NCI-H524 treated with DMSO at 0.1 percent for 48 hours (cell line): ENCODE results near the gene TMIGD2.

ENCODE experiments used
- DNase-seq: peaks from one replicate; lab custom pipeline; 2025; lab: John Stamatoyannopoulos, UW

Gene TMIGD2

GRCh38 chr19:4326837-4327251 lies 24.7 kb upstream of the TMIGD2 start:
- no peak for DNase-seq

DNA sequence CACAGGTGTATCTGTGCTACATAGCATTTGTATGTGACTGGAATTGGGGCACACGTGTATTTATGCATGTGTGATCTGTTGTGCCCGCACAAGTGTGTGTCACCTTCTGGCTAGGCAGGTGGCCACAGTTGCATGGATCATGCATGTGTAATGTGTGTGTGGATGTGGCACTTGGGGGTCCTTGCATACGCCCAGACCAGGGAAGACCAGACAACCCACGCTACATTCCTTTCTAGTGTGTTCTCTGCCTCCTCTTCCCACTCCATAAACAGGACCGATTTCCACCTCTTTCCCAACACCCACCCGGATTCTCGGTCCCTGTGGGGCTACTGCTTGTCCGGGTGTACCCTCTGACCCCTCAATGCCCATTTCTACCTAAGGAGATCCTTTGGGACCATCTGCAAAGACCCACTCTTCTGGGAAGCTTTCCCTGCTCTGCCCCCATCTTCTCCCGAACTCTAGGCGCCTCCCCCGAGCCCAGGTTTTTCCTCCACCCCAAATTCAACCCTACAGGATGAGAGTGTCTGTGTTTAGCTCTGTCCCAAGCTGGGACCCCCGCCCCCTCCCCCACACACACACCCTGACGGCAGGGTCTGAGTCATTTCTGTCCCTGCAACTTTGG lies 24.1 kb upstream of the TMIGD2 start:
- no peak for DNase-seq

- no peak for DNase-seq
Observed at GRCh38 chr19:4324228-4324627, 22.0 kb upstream of the TMIGD2 start.

- DNase-seq: no peak
Observed at GRCh38 chr19:4323692-4324091, 21.5 kb upstream of the TMIGD2 start.

DNA sequence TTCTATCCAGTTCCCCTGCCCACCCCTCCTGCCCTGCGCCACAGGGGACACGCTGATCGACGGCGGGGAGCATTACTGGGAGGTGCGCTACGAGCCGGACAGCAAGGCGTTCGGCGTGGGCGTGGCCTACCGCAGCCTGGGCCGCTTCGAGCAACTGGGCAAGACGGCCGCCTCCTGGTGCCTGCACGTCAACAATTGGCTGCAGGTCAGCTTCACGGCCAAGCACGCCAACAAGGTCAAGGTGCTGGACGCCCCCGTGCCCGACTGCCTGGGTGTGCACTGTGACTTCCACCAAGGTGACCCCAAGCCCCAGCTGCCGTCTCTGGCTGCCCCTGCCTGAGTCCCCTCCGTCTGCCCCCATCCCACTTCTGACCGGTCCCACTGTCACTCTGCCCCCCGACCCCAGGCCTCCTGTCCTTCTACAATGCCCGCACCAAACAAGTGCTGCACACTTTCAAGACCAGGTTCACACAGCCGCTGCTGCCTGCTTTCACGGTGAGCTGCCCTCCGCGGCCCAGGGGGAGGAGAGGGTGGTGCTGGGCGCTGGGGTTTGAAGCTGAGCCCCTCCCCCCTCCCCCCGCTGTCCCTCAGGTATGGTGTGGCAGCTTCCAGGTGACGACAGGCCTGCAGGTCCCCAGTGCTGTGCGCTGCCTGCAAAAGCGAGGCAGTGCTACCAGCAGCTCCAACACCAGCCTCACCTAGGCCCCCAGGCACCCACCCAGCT lies 20.9 kb upstream of the TMIGD2 start:
- DNase-seq: no peak

DNA sequence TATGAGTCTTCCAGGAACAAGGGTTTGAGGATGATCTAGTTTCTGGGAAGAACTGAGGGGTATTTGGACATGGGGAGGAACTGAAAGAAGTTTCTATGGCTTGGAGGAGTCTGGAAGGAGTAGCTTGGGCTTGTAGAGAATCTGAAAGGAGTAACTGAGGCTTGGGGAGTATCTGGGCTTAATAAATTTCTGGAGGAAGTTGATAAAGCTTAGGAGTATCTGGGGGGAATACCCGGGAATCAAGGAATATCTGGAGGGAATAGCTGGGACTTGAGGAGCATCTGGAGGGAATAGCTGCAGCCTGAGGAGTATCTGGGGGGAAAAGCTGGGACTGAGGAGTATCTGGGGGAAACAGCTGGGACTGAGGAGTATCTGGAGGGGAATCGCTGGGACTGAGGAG lies 18.2 kb upstream of the TMIGD2 start:
- DNase-seq: no peak

DNA sequence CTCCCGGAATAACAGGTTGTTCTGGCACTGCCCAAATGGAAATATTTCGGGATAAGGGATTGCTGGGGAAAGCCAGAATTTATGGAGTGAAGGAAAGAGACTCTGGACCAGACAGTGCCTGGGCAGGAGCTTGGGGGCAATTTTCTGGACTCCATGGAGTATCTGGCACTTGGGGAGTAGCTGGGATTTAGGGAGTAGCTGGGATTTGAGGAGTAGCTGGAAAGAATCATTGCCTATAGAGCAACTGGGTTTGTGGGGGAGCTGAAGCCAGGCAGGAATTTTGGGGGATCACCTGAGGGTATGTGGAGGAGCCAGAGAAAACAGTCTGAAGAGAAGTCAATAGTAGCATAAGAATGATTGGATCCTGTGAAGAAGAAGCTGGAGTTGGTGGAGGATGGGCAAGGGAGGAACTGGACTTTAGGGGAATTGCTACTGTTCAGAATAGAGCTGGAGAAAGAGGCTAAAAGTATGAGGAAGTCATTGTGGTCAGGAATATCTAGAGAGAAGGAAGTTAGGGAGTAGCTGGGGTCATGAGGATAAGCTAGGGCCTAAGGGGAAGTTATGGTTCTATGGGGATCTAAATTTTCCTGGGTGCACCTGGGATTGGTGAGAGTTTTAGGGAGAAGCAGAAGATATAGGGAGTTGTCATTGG lies 17.0 kb upstream of the TMIGD2 start:
- DNase-seq: no peak

GRCh38 chr19:4318460-4318859 lies 16.3 kb upstream of the TMIGD2 start:
- DNase-seq: no peak

GRCh38 chr19:4316956-4317355 lies 14.8 kb upstream of the TMIGD2 start:
- DNase-seq: no peak

GRCh38 chr19:4313847-4314490 lies 11.8 kb upstream of the TMIGD2 start:
- no peak for DNase-seq

GRCh38 chr19:4310247-4311121 lies 8.3 kb upstream of the TMIGD2 start:
- no peak for DNase-seq

GRCh38 chr19:4305659-4306058 lies 3.5 kb upstream of the TMIGD2 start:
- no peak for DNase-seq

DNA sequence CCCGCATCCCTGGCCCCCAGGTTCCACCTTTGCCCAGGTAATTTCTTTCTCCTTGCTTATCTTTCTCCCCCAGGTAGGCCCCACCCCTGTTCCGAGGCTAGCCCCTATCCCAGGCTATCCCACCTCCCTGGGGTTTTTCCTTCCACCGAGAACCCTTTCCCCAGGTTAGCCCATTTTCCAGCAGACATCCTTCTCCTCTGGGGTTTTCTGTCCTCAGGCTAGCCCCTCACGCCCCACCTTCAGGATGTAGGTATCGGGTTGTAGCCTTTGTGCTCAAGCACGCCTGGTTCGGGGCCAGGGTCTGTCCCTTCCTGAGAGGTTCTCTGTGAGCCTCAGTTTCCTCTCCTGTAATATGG lies 3.0 kb upstream of the TMIGD2 start:
- DNase-seq: no peak

GRCh38 chr19:4304538-4305256 lies 2.5 kb upstream of the TMIGD2 start, which contains the start of gene FSD1:
TSS of gene FSD1 (plus strand) at chr19:4304598. CDS start at chr19:4304747, 149 bp downstream.
- DNase-seq: no peak

GRCh38 chr19:4303819-4304537 lies 1.8 kb upstream of the TMIGD2 start:
- DNase-seq: no peak

DNA sequence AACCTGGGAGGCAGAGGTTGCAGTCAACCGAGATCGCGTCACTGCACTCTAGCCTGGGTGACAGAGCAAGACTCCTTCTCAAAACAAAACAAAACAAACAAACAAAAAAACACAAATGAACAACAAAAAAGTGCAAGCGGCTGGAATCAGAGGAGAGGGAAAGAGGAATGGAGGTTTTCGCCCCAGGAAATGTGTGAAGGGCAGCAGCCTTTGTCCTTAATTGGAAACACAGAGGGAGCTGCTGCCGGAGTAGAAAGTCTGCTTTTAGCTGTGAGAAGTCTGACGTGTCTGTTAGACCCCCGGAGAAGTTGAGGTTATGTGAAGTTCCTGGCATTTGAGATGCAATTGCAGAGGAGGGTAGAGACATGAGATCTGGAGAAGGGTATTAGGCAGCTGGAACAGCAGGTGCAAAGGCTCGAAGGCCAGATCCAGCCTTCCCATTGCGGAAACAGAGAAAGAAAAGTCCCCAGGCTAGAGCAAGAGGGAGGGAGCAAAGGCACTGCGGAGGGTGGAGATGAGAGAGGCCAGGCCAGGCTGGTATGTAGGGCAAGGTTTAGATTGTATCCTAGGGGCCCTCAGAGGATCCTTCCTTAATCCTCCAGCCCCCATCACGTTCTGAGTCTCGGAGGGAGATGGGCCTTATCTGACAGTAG lies 473 bp downstream of the TMIGD2 start:
- no peak for DNase-seq

DNA sequence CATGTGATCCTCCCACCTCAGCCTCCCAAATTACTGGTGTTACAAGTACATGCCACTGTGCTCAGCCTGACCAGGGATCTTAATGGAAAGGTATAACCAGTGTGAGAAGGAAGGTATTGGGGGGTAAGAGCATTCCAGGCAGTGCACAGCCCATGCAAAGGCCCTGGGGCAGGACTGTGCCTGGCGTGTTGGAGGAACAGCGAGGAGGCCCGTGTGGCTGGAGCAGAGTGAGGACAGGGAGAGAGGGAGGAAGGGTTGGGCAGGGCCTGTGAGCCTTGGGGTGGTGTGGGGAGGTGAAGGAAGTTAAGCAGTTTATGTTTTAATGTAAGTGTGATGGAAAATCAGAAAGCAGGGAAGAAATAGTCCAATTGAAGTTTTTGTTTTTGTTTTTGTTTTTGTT lies 1.6 kb downstream of the TMIGD2 start:
- no peak for DNase-seq

GRCh38 chr19:4298810-4299550 lies 3.2 kb downstream of the TMIGD2 start:
- DNase-seq: no peak
